ENCODE results near the gene TANGO2.

- TF ChIP-seq PKNOX1 (IDR thresholded peaks at IDR 0.05) (no peak), BHLHE40 (IDR thresholded peaks at IDR 0.05; ENCODE audit: borderline replicate concordance) (no peak), SP1 (IDR thresholded peaks at IDR 0.05) (no peak), ARNT (IDR thresholded peaks at IDR 0.05) (no peak), FOXM1 (IDR thresholded peaks at IDR 0.05; ENCODE audit: borderline replicate concordance) (no peak), ZNF384 (IDR thresholded peaks at IDR 0.05) (no peak), HDGF (IDR thresholded peaks at IDR 0.05; ENCODE audit: borderline replicate concordance) (no peak), FOXA1 (IDR thresholded peaks at IDR 0.05) (no peak), FOXK2 (IDR thresholded peaks at IDR 0.05) (no peak)
Observed at GRCh38 chr22:20001082-20001638, 19.8 kb upstream of the TANGO2 start.
